Measurements from ENCODE around the gene SLC22A15. TPM values are rescaled to one million over a fixed set of nuclear protein-coding genes. Genes with fewer than 3 reads are reported as not detected.

SLC22A15 gene
- total RNA-seq, 2 experiments from 2014 or later = 0.08 to 0.22 TPM

GRCh38 chr1:116089870-116090269 lies 113.6 kb downstream of the SLC22A15 start:
- Histone ChIP-seq H3K9me3 (ENCODE audit: control insufficient read depth in 1 of 2, insufficient read depth in 1 of 2, low read length in 2 of 2) (peaks cover 9 to 36% of the 10 kb centered on the region in 2 experiments), H3K36me3 (ENCODE audit: insufficient read depth, low read length) (no peaks in the 10 kb centered on the region), H3K27me3 (ENCODE audit: control insufficient read depth in 1 of 2, insufficient read depth in 2 of 2, low read length in 2 of 2) (peaks cover 3 to 11% of the 10 kb centered on the region in 2 experiments), H3K27ac (ENCODE audit: low read depth in 1 of 2, low read length in 2 of 2) (no peak overlapping the region), H3K4me3 (ENCODE audit: low read length) (no peak overlapping the region), H3K4me1 (ENCODE audit: insufficient read depth, low read length) (no peaks in the 10 kb centered on the region)
- H3K27ac Mint-ChIP-seq = no peak overlapping the region
- H3K9me3 Mint-ChIP-seq = peaks cover 22% of the 10 kb centered on the region
- no peak for TF ChIP-seq CTCF (IDR thresholded peaks at IDR 0.05)
- ChIA-PET CTCF (no interaction called here), POLR2A (no interaction called here)
- intact Hi-C loops (cut with DNase I, micrococcal nuclease) = no loop called here
- H3K36me3 Mint-ChIP-seq (ENCODE audit: low read depth) = peaks cover 5% of the 10 kb centered on the region
- no peak for ATAC-seq (ENCODE audit: poor library complexity)
- DNase-seq = no peak
- H3K27me3 Mint-ChIP-seq = peaks cover 66% of the 10 kb centered on the region
- H3K4me1 Mint-ChIP-seq (ENCODE audit: low read depth) = no peaks in the 10 kb centered on the region
- H3K4me3 Mint-ChIP-seq = no peak overlapping the region

GRCh38 chr1:116091083-116091482 lies 114.8 kb downstream of the SLC22A15 start:
- no peak for DNase-seq
- Histone ChIP-seq H3K9me3 (ENCODE audit: control insufficient read depth in 1 of 2, insufficient read depth in 1 of 2, low read length in 2 of 2) (peaks cover 9 to 45% of the 10 kb centered on the region in 2 experiments), H3K4me3 (ENCODE audit: low read length) (no peak overlapping the region), H3K27me3 (ENCODE audit: control insufficient read depth in 1 of 2, insufficient read depth in 2 of 2, low read length in 2 of 2) (peaks cover 3 to 11% of the 10 kb centered on the region in 2 experiments), H3K36me3 (ENCODE audit: insufficient read depth, low read length) (no peaks in the 10 kb centered on the region), H3K27ac (ENCODE audit: low read depth in 1 of 2, low read length in 2 of 2) (no peak overlapping the region), H3K4me1 (ENCODE audit: insufficient read depth, low read length) (no peaks in the 10 kb centered on the region)
- peaks cover 68% of the 10 kb centered on the region for H3K27me3 Mint-ChIP-seq
- peaks cover 22% of the 10 kb centered on the region for H3K9me3 Mint-ChIP-seq
- ChIA-PET CTCF (no interaction called here), POLR2A (no interaction called here)
- TF ChIP-seq CTCF (IDR thresholded peaks at IDR 0.05) = no peak
- H3K4me3 Mint-ChIP-seq = no peak overlapping the region
- intact Hi-C loops (cut with DNase I, micrococcal nuclease) = no loop called here
- H3K27ac Mint-ChIP-seq = no peak overlapping the region
- peaks cover 5% of the 10 kb centered on the region for H3K36me3 Mint-ChIP-seq (ENCODE audit: low read depth)
- no peak for ATAC-seq (ENCODE audit: poor library complexity)
- no peaks in the 10 kb centered on the region for H3K4me1 Mint-ChIP-seq (ENCODE audit: low read depth)

GRCh38 chr1:116092752-116093489 lies 116.6 kb downstream of the SLC22A15 start:
- Mint-ChIP-seq H3K4me3 (no peak overlapping the region), H3K36me3 (ENCODE audit: low read depth) (peaks cover 9% of the 10 kb centered on the region), H3K27me3 (peaks cover 61% of the 10 kb centered on the region), H3K4me1 (ENCODE audit: low read depth) (no peaks in the 10 kb centered on the region), H3K9me3 (peaks cover 22% of the 10 kb centered on the region), H3K27ac (no peak overlapping the region)
- H3K27me3 ChIP-seq (ENCODE audit: control insufficient read depth in 1 of 2, insufficient read depth in 2 of 2, low read length in 2 of 2) = peaks cover 3 to 13% of the 10 kb centered on the region in 2 experiments
- no peaks in the 10 kb centered on the region for H3K4me1 ChIP-seq (ENCODE audit: insufficient read depth, low read length)
- peaks cover 9 to 47% of the 10 kb centered on the region in 2 experiments for H3K9me3 ChIP-seq (ENCODE audit: control insufficient read depth in 1 of 2, insufficient read depth in 1 of 2, low read length in 2 of 2)
- intact Hi-C loops (cut with DNase I, micrococcal nuclease) = no loop called here
- H3K36me3 ChIP-seq (ENCODE audit: insufficient read depth, low read length) = no peaks in the 10 kb centered on the region
- H3K27ac ChIP-seq (ENCODE audit: low read depth in 1 of 2, low read length in 2 of 2) = no peak overlapping the region
- POLR2A ChIA-PET = no interaction called here
- ATAC-seq (ENCODE audit: poor library complexity) = no peak
- no peak overlapping the region for H3K4me3 ChIP-seq (ENCODE audit: low read length)
- CTCF ChIA-PET = no interaction called here
- TF ChIP-seq CTCF (IDR thresholded peaks at IDR 0.05) = no peak
- DNase-seq = no peak
